WERI-Rb-1 (cell line): ENCODE data around the gene H1-8.

ENCODE experiments used
- DNase-seq: peaks from one replicate; pipeline ENCODE4 v3.0.0-alpha.2; 2020
- H3K27ac ChIP-seq: fragments of 250-450 bp; sonication (Bioruptor Pico); 2 replicates; pipeline ENCODE4 v1.5.1; 2020; ENCODE audit warnings: mild to moderate bottlenecking, moderate library complexity
- H3K27me3 ChIP-seq: fragments of 250-450 bp; sonication (Bioruptor Pico); 2 replicates; pipeline ENCODE4 v1.5.1; 2021; ENCODE audit warnings: mild to moderate bottlenecking, low read depth, moderate library complexity; ENCODE audit not compliant: insufficient read depth, severe bottlenecking
- H3K36me3 ChIP-seq: fragments of 250-450 bp; sonication (Bioruptor Pico); 2 replicates; pipeline ENCODE4 v1.5.1; 2020; ENCODE audit warnings: mild to moderate bottlenecking, moderate library complexity
- H3K4me3 ChIP-seq: 2 replicates; pipeline ENCODE4 v1.5.1; 2011; ENCODE audit warnings: low read depth, mild to moderate bottlenecking, control low read depth, low read length
- H3K9me3 ChIP-seq: fragments of 250-450 bp; sonication (Bioruptor Pico); 2 replicates; pipeline ENCODE4 v1.5.1; 2021; ENCODE audit warnings: mild to moderate bottlenecking, moderate library complexity; ENCODE audit not compliant: severe bottlenecking
- TF ChIP-seq, protein P1 (sequence below): IDR thresholded peaks from 2 replicates; pipeline ENCODE4 v1.5.1; 2011; ENCODE audit warnings: low read depth, mild to moderate bottlenecking, control low read depth, inconsistent platforms, low read length

H1-8 gene

DNA sequence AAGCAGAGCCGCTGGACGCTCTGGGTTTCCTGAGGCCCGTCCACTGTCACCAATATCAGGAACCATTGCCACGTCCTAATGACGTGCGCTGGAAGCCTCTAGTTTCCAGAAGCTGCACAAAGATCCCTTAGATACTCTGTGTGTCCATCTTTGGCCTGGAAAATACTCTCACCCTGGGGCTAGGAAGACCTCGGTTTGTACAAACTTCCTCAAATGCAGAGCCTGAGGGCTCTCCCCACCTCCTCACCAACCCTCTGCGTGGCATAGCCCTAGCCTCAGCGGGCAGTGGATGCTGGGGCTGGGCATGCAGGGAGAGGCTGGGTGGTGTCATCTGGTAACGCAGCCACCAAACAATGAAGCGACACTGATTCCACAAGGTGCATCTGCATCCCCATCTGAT lies 11.3 kb upstream of the H1-8 start:
- Histone ChIP-seq H3K4me3 (no peak overlapping the region), H3K9me3 (no peaks in the 10 kb centered on the region), H3K27me3 (no peaks in the 10 kb centered on the region), H3K36me3 (no peaks in the 10 kb centered on the region), H3K27ac (no peak overlapping the region)
- TF ChIP-seq, protein P1, sequence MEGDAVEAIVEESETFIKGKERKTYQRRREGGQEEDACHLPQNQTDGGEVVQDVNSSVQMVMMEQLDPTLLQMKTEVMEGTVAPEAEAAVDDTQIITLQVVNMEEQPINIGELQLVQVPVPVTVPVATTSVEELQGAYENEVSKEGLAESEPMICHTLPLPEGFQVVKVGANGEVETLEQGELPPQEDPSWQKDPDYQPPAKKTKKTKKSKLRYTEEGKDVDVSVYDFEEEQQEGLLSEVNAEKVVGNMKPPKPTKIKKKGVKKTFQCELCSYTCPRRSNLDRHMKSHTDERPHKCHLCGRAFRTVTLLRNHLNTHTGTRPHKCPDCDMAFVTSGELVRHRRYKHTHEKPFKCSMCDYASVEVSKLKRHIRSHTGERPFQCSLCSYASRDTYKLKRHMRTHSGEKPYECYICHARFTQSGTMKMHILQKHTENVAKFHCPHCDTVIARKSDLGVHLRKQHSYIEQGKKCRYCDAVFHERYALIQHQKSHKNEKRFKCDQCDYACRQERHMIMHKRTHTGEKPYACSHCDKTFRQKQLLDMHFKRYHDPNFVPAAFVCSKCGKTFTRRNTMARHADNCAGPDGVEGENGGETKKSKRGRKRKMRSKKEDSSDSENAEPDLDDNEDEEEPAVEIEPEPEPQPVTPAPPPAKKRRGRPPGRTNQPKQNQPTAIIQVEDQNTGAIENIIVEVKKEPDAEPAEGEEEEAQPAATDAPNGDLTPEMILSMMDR: no peak
- DNase-seq: no peak

DNA sequence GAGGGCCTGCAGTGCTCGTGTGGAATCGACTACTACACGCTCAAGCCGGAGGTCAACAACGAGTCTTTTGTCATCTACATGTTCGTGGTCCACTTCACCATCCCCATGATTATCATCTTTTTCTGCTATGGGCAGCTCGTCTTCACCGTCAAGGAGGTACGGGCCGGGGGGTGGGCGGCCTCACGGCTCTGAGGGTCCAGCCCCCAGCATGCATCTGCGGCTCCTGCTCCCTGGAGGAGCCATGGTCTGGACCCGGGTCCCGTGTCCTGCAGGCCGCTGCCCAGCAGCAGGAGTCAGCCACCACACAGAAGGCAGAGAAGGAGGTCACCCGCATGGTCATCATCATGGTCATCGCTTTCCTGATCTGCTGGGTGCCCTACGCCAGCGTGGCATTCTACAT lies 10.7 kb upstream of the H1-8 start:
- Histone ChIP-seq H3K9me3 (no peaks in the 10 kb centered on the region), H3K36me3 (no peaks in the 10 kb centered on the region), H3K4me3 (no peak overlapping the region), H3K27ac (no peak overlapping the region), H3K27me3 (no peaks in the 10 kb centered on the region)
- DNase-seq: no peak
- TF ChIP-seq, protein P1: no peak

DNA sequence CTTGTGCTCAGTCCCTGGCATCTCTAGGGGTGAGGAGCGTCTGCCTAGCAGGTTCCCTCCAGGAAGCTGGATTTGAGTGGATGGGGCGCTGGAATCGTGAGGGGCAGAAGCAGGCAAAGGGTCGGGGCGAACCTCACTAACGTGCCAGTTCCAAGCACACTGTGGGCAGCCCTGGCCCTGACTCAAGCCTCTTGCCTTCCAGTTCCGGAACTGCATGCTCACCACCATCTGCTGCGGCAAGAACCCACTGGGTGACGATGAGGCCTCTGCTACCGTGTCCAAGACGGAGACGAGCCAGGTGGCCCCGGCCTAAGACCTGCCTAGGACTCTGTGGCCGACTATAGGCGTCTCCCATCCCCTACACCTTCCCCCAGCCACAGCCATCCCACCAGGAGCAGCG lies 9.6 kb upstream of the H1-8 start:
- Histone ChIP-seq H3K27me3 (no peaks in the 10 kb centered on the region), H3K36me3 (no peaks in the 10 kb centered on the region), H3K9me3 (no peaks in the 10 kb centered on the region), H3K4me3 (no peak overlapping the region), H3K27ac (no peak overlapping the region)
- TF ChIP-seq, protein P1: no peak
- no peak for DNase-seq

DNA sequence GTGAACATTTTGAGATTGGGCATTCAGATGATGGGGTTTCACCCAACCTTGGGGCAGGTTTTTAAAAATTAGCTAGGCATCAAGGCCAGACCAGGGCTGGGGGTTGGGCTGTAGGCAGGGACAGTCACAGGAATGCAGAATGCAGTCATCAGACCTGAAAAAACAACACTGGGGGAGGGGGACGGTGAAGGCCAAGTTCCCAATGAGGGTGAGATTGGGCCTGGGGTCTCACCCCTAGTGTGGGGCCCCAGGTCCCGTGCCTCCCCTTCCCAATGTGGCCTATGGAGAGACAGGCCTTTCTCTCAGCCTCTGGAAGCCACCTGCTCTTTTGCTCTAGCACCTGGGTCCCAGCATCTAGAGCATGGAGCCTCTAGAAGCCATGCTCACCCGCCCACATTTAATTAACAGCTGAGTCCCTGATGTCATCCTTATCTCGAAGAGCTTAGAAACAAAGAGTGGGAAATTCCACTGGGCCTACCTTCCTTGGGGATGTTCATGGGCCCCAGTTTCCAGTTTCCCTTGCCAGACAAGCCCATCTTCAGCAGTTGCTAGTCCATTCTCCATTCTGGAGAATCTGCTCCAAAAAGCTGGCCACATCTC lies 8.4 kb upstream of the H1-8 start:
- no peak for DNase-seq
- H3K36me3 ChIP-seq: no peaks in the 10 kb centered on the region

DNA sequence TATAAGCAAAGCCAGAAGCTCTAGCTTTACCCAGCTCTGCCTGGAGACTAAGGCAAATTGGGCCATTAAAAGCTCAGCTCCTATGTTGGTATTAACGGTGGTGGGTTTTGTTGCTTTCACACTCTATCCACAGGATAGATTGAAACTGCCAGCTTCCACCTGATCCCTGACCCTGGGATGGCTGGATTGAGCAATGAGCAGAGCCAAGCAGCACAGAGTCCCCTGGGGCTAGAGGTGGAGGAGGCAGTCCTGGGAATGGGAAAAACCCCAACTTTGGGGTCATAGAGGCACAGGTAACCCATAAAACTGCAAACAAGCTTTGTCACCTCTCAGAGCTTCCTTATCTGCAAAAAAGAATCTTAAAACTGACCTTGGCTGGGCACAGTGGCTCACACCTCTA lies 7.9 kb upstream of the H1-8 start:
- Histone ChIP-seq H3K27ac (no peak overlapping the region), H3K27me3 (no peaks in the 10 kb centered on the region), H3K9me3 (no peaks in the 10 kb centered on the region), H3K36me3 (no peaks in the 10 kb centered on the region), H3K4me3 (no peak overlapping the region)
- DNase-seq: no peak
- TF ChIP-seq, protein P1: no peak

More for the DNA sequence above, 8.4 kb upstream of the H1-8 start:
- TF ChIP-seq, protein P1: no peak
- Histone ChIP-seq H3K4me3 (no peak overlapping the region), H3K27me3 (no peaks in the 10 kb centered on the region), H3K9me3 (no peaks in the 10 kb centered on the region), H3K27ac (no peak overlapping the region)

DNA sequence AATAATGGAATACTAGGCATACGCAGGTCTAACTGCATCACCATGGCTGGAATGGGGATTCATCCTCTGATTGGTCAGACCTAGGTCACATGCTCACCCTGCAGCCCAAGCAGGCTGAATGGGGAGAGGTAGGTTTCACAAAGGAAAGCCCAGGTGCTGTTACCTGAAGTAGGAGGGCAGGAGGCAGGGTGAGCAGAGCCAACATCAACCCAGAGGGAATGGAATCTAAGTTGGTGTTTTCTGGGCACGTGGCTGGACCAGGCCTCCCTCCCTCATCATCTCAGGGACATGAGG lies 6.7 kb upstream of the H1-8 start:
- no peak for DNase-seq
- no peaks in the 10 kb centered on the region for H3K9me3 ChIP-seq
- no peaks in the 10 kb centered on the region for H3K27me3 ChIP-seq
- no peaks in the 10 kb centered on the region for H3K36me3 ChIP-seq
- TF ChIP-seq, protein P1: no peak
- H3K4me3 ChIP-seq: no peak overlapping the region
- H3K27ac ChIP-seq: no peak overlapping the region
